OCI-LY3 (cell line): ENCODE measurements around the gene SENP5.

Source experiments
- H2AFZ ChIP-seq: fragments of 200-600, 300-600 bp; shearing (Covaris generic); 2 replicates; pipeline ENCODE4 v1.6.0; 2014; ENCODE audit warnings: antibody characterized with exemption, low read depth, low read length
- H3K27ac ChIP-seq: fragments of 200-600, 300-600 bp; sonication (generic); 2 replicates; pipeline ENCODE4 v1.5.1; 2014; ENCODE audit warnings: mild to moderate bottlenecking, low read length, moderate library complexity, mixed read lengths
- H3K27me3 ChIP-seq: fragments of 200-600, 300-600 bp; sonication (generic); 2 replicates; pipeline ENCODE4 v1.6.1; 2014; ENCODE audit warnings: low read depth, low read length, mixed read lengths
- H3K36me3 ChIP-seq: fragments of 200-600, 300-600 bp; sonication (generic); replicated peaks from 2 replicates; pipeline ENCODE3; 2014; ENCODE audit warnings: low read depth, low read length, mixed read lengths
- H3K4me1 ChIP-seq: fragments of 300-600, 200-600 bp; sonication (generic); 2 replicates; pipeline ENCODE4 v1.6.1; 2014; ENCODE audit warnings: low read length, mixed read lengths
- H3K4me2 ChIP-seq: fragments of 200-600, 300-600 bp; sonication (generic); 2 replicates; pipeline ENCODE4 v1.6.1; 2014; ENCODE audit warnings: low read length, mixed read lengths
- H3K4me3 ChIP-seq: fragments of 300-600, 200-600 bp; sonication (generic); 2 replicates; pipeline ENCODE4 v1.5.1; 2014; ENCODE audit warnings: antibody characterized with exemption, mild to moderate bottlenecking, low read length, moderate library complexity
- H3K79me2 ChIP-seq: fragments of 300-600, 200-600 bp; shearing (Covaris generic); 2 replicates; pipeline ENCODE4 v1.6.1; 2014; ENCODE audit warnings: mild to moderate bottlenecking, low read length, mixed read lengths
- H3K9ac ChIP-seq: fragments of 300-600, 200-600 bp; shearing (Covaris generic); 2 replicates; pipeline ENCODE4 v1.6.0; 2014; ENCODE audit warnings: mild to moderate bottlenecking, low read length, moderate library complexity
- H3K9me3 ChIP-seq: fragments of 200-600, 300-600 bp; shearing (Covaris generic); 2 replicates; pipeline ENCODE4 v1.6.1; 2014; ENCODE audit warnings: low read length, mixed read lengths; ENCODE audit not compliant: insufficient read depth
- H4K20me1 ChIP-seq: fragments of 200-600, 300-600 bp; sonication (generic); 2 replicates; pipeline ENCODE4 v1.6.1; 2016; ENCODE audit warnings: low read length, mixed read lengths; ENCODE audit not compliant: insufficient read depth
- CTCF ChIP-seq: fragments of 200-600, 300-600 bp; sonication (generic); IDR thresholded peaks from 2 replicates; pipeline ENCODE4 v1.5.1; 2014; ENCODE audit warnings: antibody characterized with exemption, low read length, low read depth
- EZH2phosphoT487 ChIP-seq: fragments of 200-600 bp; shearing (Covaris generic); IDR thresholded peaks from 2 replicates; pipeline ENCODE4 v1.6.1; 2018; ENCODE audit warnings: antibody characterized with exemption, mixed run types, low read depth

SENP5 gene

DNA sequence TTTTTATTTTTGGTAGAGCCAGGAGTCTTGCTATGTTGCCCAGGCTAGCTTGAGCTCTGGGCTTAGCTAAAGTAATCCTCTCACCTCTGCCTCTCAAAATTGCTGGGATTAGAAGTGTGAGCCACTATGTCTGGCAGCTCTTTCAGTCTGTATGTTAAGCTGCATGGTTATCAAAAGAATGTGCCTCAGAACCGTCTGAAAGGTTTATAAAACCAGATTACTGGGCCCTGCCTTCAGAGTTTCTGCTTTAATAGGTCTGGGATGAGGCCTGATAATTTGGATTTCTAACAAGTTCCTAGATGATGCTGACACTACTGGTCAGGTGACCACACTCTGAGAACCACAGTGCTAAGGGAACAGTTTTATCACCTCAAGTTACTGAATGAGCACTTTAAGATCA lies 34.6 kb downstream of the SENP5 start:
- TF ChIP-seq EZH2phosphoT487 (no peak), CTCF (no peak)
- Histone ChIP-seq H3K4me1 (no peaks in the 10 kb centered on the region), H3K4me3 (no peak overlapping the region), H3K27me3 (no peaks in the 10 kb centered on the region), H3K36me3 (peaks cover 35% of the 10 kb centered on the region), H3K9me3 (no peaks in the 10 kb centered on the region), H3K4me2 (no peak overlapping the region), H3K27ac (no peak overlapping the region), H3K9ac (no peak overlapping the region), H3K79me2 (peaks cover 5% of the 10 kb centered on the region), H4K20me1 (no peaks in the 10 kb centered on the region), H2AFZ (no peak overlapping the region)

DNA sequence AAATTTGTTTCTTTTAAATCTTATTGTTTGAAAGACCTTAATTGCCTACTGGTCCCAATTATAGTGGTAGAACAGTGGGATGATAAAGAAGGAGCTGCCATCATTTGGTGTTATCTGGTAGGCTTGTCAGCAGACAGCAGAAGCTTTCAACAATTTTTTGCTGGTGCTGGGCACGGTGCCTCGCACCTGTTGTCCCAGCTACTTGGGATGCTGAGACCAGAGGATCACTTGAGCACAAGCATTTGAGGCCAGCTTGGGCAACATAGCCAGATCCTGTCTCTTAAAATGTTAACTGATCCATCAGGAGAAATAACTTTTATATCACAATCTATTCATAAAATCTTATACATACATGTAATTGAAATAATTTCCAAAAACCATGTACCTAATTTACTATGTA lies 36.0 kb downstream of the SENP5 start:
- Histone ChIP-seq H3K79me2 (no peaks in the 10 kb centered on the region), H3K27ac (no peak overlapping the region), H4K20me1 (no peaks in the 10 kb centered on the region), H3K36me3 (peaks cover 35% of the 10 kb centered on the region), H3K9ac (no peak overlapping the region), H3K4me2 (no peak overlapping the region), H3K9me3 (no peaks in the 10 kb centered on the region), H3K4me3 (no peak overlapping the region), H3K4me1 (no peaks in the 10 kb centered on the region), H3K27me3 (no peaks in the 10 kb centered on the region), H2AFZ (no peak overlapping the region)
- no peak for TF ChIP-seq CTCF

GRCh38 chr3:196914866-196915265 lies 47.1 kb downstream of the SENP5 start:
- Histone ChIP-seq H4K20me1 (no peaks in the 10 kb centered on the region), H3K9ac (no peak overlapping the region), H3K9me3 (no peaks in the 10 kb centered on the region; the same call in 1 of the 2 replicates), H3K27me3 (no peaks in the 10 kb centered on the region), H3K36me3 (peaks cover 26% of the 10 kb centered on the region), H3K4me3 (no peak overlapping the region), H3K4me2 (no peak overlapping the region), H3K79me2 (no peaks in the 10 kb centered on the region), H2AFZ (no peak overlapping the region), H3K27ac (no peak overlapping the region), H3K4me1 (no peaks in the 10 kb centered on the region)
- TF ChIP-seq CTCF, result no peak
- no peak for TF ChIP-seq EZH2phosphoT487

- TF ChIP-seq EZH2phosphoT487, result no peak
- no peak for TF ChIP-seq CTCF
These were observed 47.7 kb downstream of the SENP5 start for GRCh38 chr3:196915375-196915774.

More at GRCh38 chr3:196915375-196915774, 47.7 kb downstream of the SENP5 start:
- Histone ChIP-seq H3K27me3 (no peaks in the 10 kb centered on the region), H3K36me3 (peaks cover 26% of the 10 kb centered on the region), H2AFZ (no peak overlapping the region), H3K9ac (no peak overlapping the region), H3K4me1 (peaks cover 3% of the 10 kb centered on the region), H3K4me2 (no peak overlapping the region), H3K79me2 (no peaks in the 10 kb centered on the region), H3K4me3 (no peak overlapping the region), H4K20me1 (no peaks in the 10 kb centered on the region), H3K27ac (no peak overlapping the region), H3K9me3 (no peaks in the 10 kb centered on the region; the same call in 1 of the 2 replicates)
